ENCODE measurements around the gene ABCA4.

ABCA4 gene

GRCh38 chr1:94084085-94084484 lies 36.9 kb downstream of the ABCA4 start:
- Mint-ChIP-seq H3K36me3 (ENCODE audit: insufficient read depth) (peaks cover 1% of the 10 kb centered on the region), H3K27ac (ENCODE audit: low read depth) (no peak overlapping the region), H3K4me1 (no peaks in the 10 kb centered on the region), H3K9me3 (no peaks in the 10 kb centered on the region), H3K4me3 (no peak overlapping the region), H3K27me3 (peaks cover 62% of the 10 kb centered on the region)
- no peak for DNase-seq (ENCODE audit: low spot score in 2 of 2)
- no peak for ATAC-seq (replicated peaks; ENCODE audit: extremely low read depth, poor library complexity, severe bottlenecking)

GRCh38 chr1:94083681-94084080 lies 37.3 kb downstream of the ABCA4 start:
- Mint-ChIP-seq H3K4me3 (no peak overlapping the region), H3K27me3 (peaks cover 58% of the 10 kb centered on the region), H3K36me3 (ENCODE audit: insufficient read depth) (peaks cover 1% of the 10 kb centered on the region), H3K27ac (ENCODE audit: low read depth) (no peak overlapping the region), H3K4me1 (no peaks in the 10 kb centered on the region), H3K9me3 (no peaks in the 10 kb centered on the region)
- ATAC-seq (replicated peaks; ENCODE audit: extremely low read depth, poor library complexity, severe bottlenecking) = no peak
- DNase-seq (ENCODE audit: low spot score in 2 of 2) = no peak

GRCh38 chr1:94081566-94082344 lies 39.2 kb downstream of the ABCA4 start:
- no peaks in the 10 kb centered on the region for H3K36me3 Mint-ChIP-seq (ENCODE audit: insufficient read depth)

GRCh38 chr1:94079989-94080388 lies 41.0 kb downstream of the ABCA4 start:
- Mint-ChIP-seq H3K4me1 (no peaks in the 10 kb centered on the region), H3K27me3 (peaks cover 49% of the 10 kb centered on the region), H3K4me3 (no peak overlapping the region), H3K9me3 (no peaks in the 10 kb centered on the region), H3K27ac (ENCODE audit: low read depth) (no peak overlapping the region), H3K36me3 (ENCODE audit: insufficient read depth) (no peaks in the 10 kb centered on the region)
- DNase-seq (ENCODE audit: low spot score in 2 of 2) = no peak
- no peak for ATAC-seq (replicated peaks; ENCODE audit: extremely low read depth, poor library complexity, severe bottlenecking)

More at GRCh38 chr1:94081566-94082344, 39.2 kb downstream of the ABCA4 start:
- ATAC-seq (replicated peaks; ENCODE audit: extremely low read depth, poor library complexity, severe bottlenecking) = no peak
- H3K4me1 Mint-ChIP-seq = no peaks in the 10 kb centered on the region
- peaks cover 51% of the 10 kb centered on the region for H3K27me3 Mint-ChIP-seq
- no peak overlapping the region for H3K27ac Mint-ChIP-seq (ENCODE audit: low read depth)
- no peak overlapping the region for H3K4me3 Mint-ChIP-seq
- H3K9me3 Mint-ChIP-seq = no peaks in the 10 kb centered on the region
- DNase-seq (ENCODE audit: low spot score in 2 of 2) = no peak

GRCh38 chr1:94079080-94079940 lies 41.6 kb downstream of the ABCA4 start:
- H3K36me3 Mint-ChIP-seq (ENCODE audit: insufficient read depth) = no peaks in the 10 kb centered on the region
- H3K4me3 Mint-ChIP-seq = no peak overlapping the region
- H3K4me1 Mint-ChIP-seq = no peaks in the 10 kb centered on the region
- H3K27ac Mint-ChIP-seq (ENCODE audit: low read depth) = no peak overlapping the region
- no peaks in the 10 kb centered on the region for H3K9me3 Mint-ChIP-seq
- H3K27me3 Mint-ChIP-seq = peaks cover 44% of the 10 kb centered on the region
- DNase-seq (ENCODE audit: low spot score in 2 of 2) (no peak), ATAC-seq (replicated peaks; ENCODE audit: extremely low read depth, poor library complexity, severe bottlenecking) (no peak)

GRCh38 chr1:94072840-94073522 lies 48.0 kb downstream of the ABCA4 start:
- no peak for DNase-seq (ENCODE audit: low spot score in 2 of 2)
- no peaks in the 10 kb centered on the region for H3K4me1 Mint-ChIP-seq
- no peaks in the 10 kb centered on the region for H3K36me3 Mint-ChIP-seq (ENCODE audit: insufficient read depth)
- no peak overlapping the region for H3K4me3 Mint-ChIP-seq
- no peaks in the 10 kb centered on the region for H3K9me3 Mint-ChIP-seq
- ATAC-seq (replicated peaks; ENCODE audit: extremely low read depth, poor library complexity, severe bottlenecking) = no peak
- peaks cover 23% of the 10 kb centered on the region for H3K27me3 Mint-ChIP-seq
- no peak overlapping the region for H3K27ac Mint-ChIP-seq (ENCODE audit: low read depth)

- ATAC-seq (replicated peaks; ENCODE audit: extremely low read depth, poor library complexity, severe bottlenecking) (no peak), DNase-seq (ENCODE audit: low spot score in 2 of 2) (no peak)
- Mint-ChIP-seq H3K9me3 (no peaks in the 10 kb centered on the region), H3K27me3 (peaks cover 18% of the 10 kb centered on the region), H3K27ac (ENCODE audit: low read depth) (no peak overlapping the region), H3K36me3 (ENCODE audit: insufficient read depth) (no peaks in the 10 kb centered on the region), H3K4me3 (no peak overlapping the region), H3K4me1 (no peaks in the 10 kb centered on the region)
Observed at GRCh38 chr1:94071976-94072375, 49.0 kb downstream of the ABCA4 start.

- DNase-seq (ENCODE audit: low spot score in 2 of 2) = no peak
- Mint-ChIP-seq H3K4me3 (no peak overlapping the region), H3K27ac (ENCODE audit: low read depth) (no peak overlapping the region), H3K4me1 (no peaks in the 10 kb centered on the region), H3K27me3 (peaks cover 12% of the 10 kb centered on the region), H3K36me3 (ENCODE audit: insufficient read depth) (no peaks in the 10 kb centered on the region), H3K9me3 (no peaks in the 10 kb centered on the region)
- no peak for ATAC-seq (replicated peaks; ENCODE audit: extremely low read depth, poor library complexity, severe bottlenecking)
Observed at GRCh38 chr1:94071391-94071790, 49.6 kb downstream of the ABCA4 start.

- no peaks in the 10 kb centered on the region for H3K9me3 Mint-ChIP-seq
- no peak overlapping the region for H3K27ac Mint-ChIP-seq (ENCODE audit: low read depth)
- peaks cover 7% of the 10 kb centered on the region for H3K27me3 Mint-ChIP-seq
- no peak for DNase-seq (ENCODE audit: low spot score in 2 of 2)
- no peaks in the 10 kb centered on the region for H3K4me1 Mint-ChIP-seq
- no peak for ATAC-seq (replicated peaks; ENCODE audit: extremely low read depth, poor library complexity, severe bottlenecking)
- no peaks in the 10 kb centered on the region for H3K36me3 Mint-ChIP-seq (ENCODE audit: insufficient read depth)
- no peak overlapping the region for H3K4me3 Mint-ChIP-seq
Observed at GRCh38 chr1:94070865-94071264, 50.1 kb downstream of the ABCA4 start.

GRCh38 chr1:94069919-94070285 lies 51.0 kb downstream of the ABCA4 start:
- no peaks in the 10 kb centered on the region for H3K36me3 Mint-ChIP-seq (ENCODE audit: insufficient read depth)
- H3K27me3 Mint-ChIP-seq = no peaks in the 10 kb centered on the region
- no peaks in the 10 kb centered on the region for H3K9me3 Mint-ChIP-seq
- no peak for DNase-seq (ENCODE audit: low spot score in 2 of 2)
- no peak for ATAC-seq (replicated peaks; ENCODE audit: extremely low read depth, poor library complexity, severe bottlenecking)
- no peaks in the 10 kb centered on the region for H3K4me1 Mint-ChIP-seq
- no peak overlapping the region for H3K27ac Mint-ChIP-seq (ENCODE audit: low read depth)
- no peak overlapping the region for H3K4me3 Mint-ChIP-seq

GRCh38 chr1:94068999-94069918 lies 51.7 kb downstream of the ABCA4 start:
- no peak overlapping the region for H3K27ac Mint-ChIP-seq (ENCODE audit: low read depth)
- H3K9me3 Mint-ChIP-seq = no peaks in the 10 kb centered on the region
- ATAC-seq (replicated peaks; ENCODE audit: extremely low read depth, poor library complexity, severe bottlenecking) = no peak
- no peak overlapping the region for H3K4me3 Mint-ChIP-seq
- H3K27me3 Mint-ChIP-seq = peaks cover 4% of the 10 kb centered on the region
- DNase-seq (ENCODE audit: low spot score in 2 of 2) = no peak
- H3K36me3 Mint-ChIP-seq (ENCODE audit: insufficient read depth) = no peaks in the 10 kb centered on the region
- no peaks in the 10 kb centered on the region for H3K4me1 Mint-ChIP-seq
